Mucosa of descending colon (tissue), 3 donors: Measurements from ENCODE around the gene TEX28. TPM values are rescaled to one million over a fixed set of nuclear protein-coding genes. Genes with fewer than 3 reads are reported as not detected.
"Not testable (repeated sequence)": the region's sequence is repeated elsewhere in the genome, so short reads cannot be mapped to it uniquely, and the experiment has no call there.

Source experiments
- ATAC-seq: fragments of 200-7000 bp; cut with Tn5 transposase; one replicate; pipeline ENCODE4 v1.9.1; 2020; ENCODE audit warnings: mild to moderate bottlenecking, moderate library complexity
- DNase-seq, 3 donors: peaks; one replicate each; pipeline ENCODE4 v3.0.0-alpha.2; 2020
- H3K36me3 ChIP-seq: fragments of 200-600 bp; one replicate; pipeline ENCODE4 v1.8.0; 2021; ENCODE audit warnings: low read depth, mild to moderate bottlenecking
- H3K4me1 ChIP-seq: fragments of 200-600 bp; one replicate; pipeline ENCODE4 v1.8.0; 2021; ENCODE audit warnings: low read depth, mild to moderate bottlenecking
- H3K4me3 ChIP-seq: fragments of 200-600 bp; one replicate; pipeline ENCODE4 v1.8.0; 2021; ENCODE audit warnings: mild to moderate bottlenecking
- H3K9me3 ChIP-seq: fragments of 200-600 bp; one replicate; pipeline ENCODE4 v1.8.0; 2021; ENCODE audit warnings: mild to moderate bottlenecking
- intact Hi-C, 2 donors: fragments of 100-400 bp; cut with DNase I in 1 of 2; cut with micrococcal nuclease in 1 of 2; formaldehyde crosslinking; loops; one replicate each; pipeline versions ENCODE4 v1.11.0 to v1.11.1; 2022; cut with DNase I, micrococcal nuclease
- total RNA-seq, 3 donors: library from RNA; stranded (reverse); fragmentation: NEBNext Ultra II Directional in 2 of 3; extraction: Animal tissue kit (Norgen Biotek cat#: 25700) in 2 of 3; gene quantifications; one replicate each; pipeline versions ENCODE4 v1.2.1 to v1.2.4, GENCODE V29; 2021 to 2023
- donor health status: DM: no; HTN: no; CAD: no; lungs with moderate emphysema.
- donor health status: DM: no; HTN: no; CAD: no.
- donor health status: DM: no; HTN: yes; CAD: no.

The TEX28 gene
- total RNA-seq, 3 donors from 2014 or later = not detected

DNA sequence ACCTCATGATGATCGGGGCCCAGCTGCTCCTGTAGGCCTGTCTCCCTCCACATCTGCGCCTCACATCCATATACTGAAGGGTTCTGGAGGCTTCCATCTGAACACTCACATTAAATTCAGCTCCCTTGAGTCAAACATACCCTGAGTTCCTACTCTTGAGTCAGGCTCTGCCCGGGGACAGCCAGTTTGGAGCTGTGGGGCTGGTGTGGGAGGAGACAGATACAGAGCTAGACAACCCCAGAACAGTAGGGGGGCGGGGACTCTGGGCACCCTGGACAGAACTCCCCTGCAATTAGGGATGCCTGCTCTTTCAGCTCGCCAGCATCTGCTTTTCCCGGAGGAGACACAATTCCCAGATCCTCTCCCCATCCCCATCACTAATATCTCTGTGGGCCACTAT, 31.9 kb downstream of the TEX28 start:
- H3K4me1 ChIP-seq, H3K4me3 ChIP-seq, intact Hi-C loops: not testable (repeated sequence)

DNA sequence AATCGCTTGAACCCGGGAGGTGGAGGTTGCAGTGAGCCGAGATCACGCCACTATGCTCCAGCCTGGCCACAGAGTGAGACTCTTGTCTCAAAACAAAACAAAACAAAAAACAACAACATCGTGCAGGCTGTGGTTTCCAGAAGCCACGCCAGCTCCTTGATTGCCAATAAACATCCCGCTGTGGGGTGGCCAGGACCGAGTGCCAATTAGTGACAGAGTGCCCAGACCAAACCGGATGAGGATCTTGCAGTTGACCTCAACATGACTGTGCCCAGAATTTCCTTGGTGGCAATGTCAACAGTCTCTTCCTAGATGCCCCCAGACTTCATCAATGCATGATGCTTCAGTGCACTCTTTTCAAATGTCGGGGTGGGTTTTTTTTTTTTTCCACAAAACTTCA, 36.2 kb downstream of the TEX28 start:
- H3K9me3 ChIP-seq, H3K36me3 ChIP-seq, H3K4me1 ChIP-seq, H3K4me3 ChIP-seq, intact Hi-C loops, DNase-seq, ATAC-seq: not testable (repeated sequence)

More for the DNA sequence above, 31.9 kb downstream of the TEX28 start:
- not testable (repeated sequence) for DNase-seq, ATAC-seq, H3K9me3 ChIP-seq, H3K36me3 ChIP-seq

DNA sequence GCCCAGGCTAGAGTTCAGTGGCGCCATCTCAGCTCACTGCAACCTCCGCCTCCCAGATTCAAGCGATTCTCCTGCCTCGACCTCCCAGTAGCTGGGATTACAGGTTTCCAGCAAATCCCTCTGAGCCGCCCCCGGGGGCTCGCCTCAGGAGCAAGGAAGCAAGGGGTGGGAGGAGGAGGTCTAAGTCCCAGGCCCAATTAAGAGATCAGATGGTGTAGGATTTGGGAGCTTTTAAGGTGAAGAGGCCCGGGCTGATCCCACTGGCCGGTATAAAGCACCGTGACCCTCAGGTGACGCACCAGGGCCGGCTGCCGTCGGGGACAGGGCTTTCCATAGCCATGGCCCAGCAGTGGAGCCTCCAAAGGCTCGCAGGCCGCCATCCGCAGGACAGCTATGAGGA, 37.6 kb downstream of the TEX28 start, which contains the start of gene OPN1MW3:
Gene OPN1MW3 (plus strand): TSS at position 301 of the 400 bp plus-strand sequence. CDS start 38 bp downstream, at position 339.
- H3K4me3 ChIP-seq, ATAC-seq, H3K36me3 ChIP-seq, H3K4me1 ChIP-seq, H3K9me3 ChIP-seq, intact Hi-C loops, DNase-seq: not testable (repeated sequence)

DNA sequence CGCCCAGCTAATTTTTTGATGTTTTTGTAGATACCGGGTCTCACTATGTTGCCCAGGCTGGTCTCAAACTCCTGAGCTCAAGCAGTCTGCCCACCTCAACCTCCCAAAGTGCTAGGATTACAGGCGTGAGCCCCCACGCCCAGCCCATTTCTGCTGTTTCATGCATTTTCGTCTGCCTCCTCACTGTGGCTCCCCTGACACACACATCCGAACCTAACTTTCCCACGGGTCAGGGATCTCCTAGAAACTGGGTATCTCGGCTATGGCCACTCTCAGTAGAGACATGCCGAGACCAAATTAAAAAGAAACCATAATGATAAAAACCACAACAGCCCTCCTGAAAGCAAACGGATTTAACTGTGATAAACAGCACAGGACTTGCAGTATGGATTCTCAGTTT, 46.8 kb downstream of the TEX28 start:
- H3K4me1 ChIP-seq, intact Hi-C loops, ATAC-seq, DNase-seq, H3K36me3 ChIP-seq, H3K9me3 ChIP-seq, H3K4me3 ChIP-seq: not testable (repeated sequence)

DNA sequence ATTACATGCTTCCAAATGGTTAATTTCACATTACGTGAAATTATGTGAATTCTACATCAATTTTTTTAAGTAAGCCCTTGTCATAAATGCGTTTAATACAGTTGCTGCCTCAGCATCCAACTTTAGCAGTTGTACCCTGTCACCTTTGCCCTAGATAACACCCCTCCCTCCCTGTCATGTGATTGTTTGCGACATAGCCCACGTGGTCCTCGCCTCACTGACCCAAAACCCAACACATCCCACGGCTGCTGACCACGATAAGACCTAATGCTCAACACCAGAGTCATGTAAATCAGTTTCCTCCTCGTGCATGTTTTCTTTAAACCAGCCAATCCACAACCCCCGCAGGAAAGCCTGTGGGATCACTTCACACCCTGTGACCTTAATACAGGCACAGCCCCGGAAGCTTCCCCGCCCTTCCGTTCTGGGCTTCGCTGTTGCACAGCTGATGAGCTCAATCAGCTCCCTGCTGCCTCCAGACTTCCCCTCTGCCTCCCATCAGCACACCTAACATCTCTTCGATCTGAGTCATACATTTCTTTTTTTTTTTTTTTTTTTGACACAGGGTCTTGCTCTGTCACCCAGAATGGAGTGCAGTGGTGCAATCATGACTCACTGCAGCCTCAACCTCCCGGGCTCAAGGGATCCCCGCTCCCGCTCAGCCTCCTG, 47.4 kb downstream of the TEX28 start:
- H3K4me3 ChIP-seq, H3K9me3 ChIP-seq, H3K4me1 ChIP-seq, H3K36me3 ChIP-seq, intact Hi-C loops, DNase-seq: not testable (repeated sequence)
- peak; percentile 93 for ATAC-seq

DNA sequence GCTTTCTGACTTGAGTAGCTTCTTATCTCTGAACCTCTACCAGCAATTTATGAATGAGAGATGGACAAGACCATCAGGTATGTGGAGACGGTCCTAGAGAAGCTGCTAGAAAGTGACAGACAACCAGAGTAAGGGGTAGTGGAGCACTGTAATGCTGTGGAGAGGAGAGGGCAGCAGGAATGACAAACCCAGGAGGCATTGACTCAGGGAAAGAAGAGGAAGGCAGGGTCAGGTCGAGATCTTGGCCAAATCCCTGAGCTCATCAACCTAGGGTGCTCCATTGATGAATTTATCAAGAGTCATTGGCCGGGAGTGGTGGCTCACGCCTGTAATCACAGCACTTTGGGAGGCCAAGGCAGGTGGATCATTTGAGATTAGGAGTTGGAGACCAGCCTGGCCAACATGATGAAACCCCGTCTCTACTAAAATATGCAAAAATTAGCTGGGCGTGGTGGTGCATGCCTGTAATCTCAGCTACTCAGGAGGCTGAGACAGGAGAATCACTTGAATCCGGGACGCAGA, 54.9 kb downstream of the TEX28 start:
- H3K4me1 ChIP-seq, ATAC-seq, H3K9me3 ChIP-seq, H3K36me3 ChIP-seq, H3K4me3 ChIP-seq, intact Hi-C loops: not testable (repeated sequence)
- peak in 1 of 3 donors; percentile 10 for DNase-seq

DNA sequence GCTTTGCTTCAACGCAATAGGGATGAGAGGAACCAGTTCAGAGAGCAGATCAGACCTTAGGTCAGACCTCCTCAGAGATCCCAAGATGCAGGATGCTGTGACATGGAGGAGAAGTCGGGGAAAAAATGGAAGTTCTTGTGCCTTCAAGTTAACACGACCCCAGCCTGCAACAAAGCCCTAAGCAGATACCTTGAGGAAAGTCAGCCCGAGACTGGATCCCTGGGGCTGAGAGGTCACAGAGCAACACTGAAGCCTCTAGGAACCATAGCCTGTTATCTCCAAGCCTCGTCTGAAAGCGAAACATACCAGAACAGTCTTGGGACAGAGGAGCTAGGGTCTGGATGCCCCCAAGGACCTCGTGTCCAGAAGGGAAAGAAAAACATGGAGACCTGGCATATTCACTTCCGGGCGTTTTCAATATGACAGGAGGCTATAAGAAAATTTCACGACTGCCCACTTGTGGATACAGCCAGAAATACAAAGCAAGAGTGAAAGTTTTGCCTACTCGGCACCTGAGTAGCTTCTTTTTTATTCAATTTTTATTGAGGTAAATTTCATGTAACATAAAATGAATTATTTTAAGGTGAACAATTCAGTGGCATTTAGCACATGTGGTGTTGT, 55.9 kb downstream of the TEX28 start:
- H3K36me3 ChIP-seq, ATAC-seq, H3K9me3 ChIP-seq, H3K4me3 ChIP-seq, intact Hi-C loops, H3K4me1 ChIP-seq: not testable (repeated sequence)
- DNase-seq = peak in 1 of 3 donors; percentile 0

DNA sequence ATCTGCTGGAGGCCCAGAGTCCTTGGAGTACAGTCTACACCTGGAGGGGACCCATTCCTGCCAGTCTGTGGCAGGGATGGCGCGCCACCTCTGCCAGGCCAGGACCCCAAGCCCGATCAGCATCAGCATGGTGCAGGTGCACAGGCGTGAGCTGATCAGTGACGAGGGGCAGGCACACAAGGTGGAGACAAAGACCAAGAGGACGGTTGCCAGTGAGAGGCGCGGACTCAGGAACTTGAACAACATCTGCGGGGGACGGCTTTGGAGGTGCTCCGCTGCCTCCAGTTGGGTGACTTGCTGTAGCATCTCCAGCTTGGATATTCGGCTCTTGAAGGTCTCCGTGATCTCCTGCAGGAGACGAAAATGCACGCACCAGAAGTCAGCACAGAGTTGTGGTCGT, 61.3 kb downstream of the TEX28 start:
- H3K4me3 ChIP-seq, DNase-seq, H3K36me3 ChIP-seq, ATAC-seq, H3K4me1 ChIP-seq, H3K9me3 ChIP-seq, intact Hi-C loops: not testable (repeated sequence)

DNA sequence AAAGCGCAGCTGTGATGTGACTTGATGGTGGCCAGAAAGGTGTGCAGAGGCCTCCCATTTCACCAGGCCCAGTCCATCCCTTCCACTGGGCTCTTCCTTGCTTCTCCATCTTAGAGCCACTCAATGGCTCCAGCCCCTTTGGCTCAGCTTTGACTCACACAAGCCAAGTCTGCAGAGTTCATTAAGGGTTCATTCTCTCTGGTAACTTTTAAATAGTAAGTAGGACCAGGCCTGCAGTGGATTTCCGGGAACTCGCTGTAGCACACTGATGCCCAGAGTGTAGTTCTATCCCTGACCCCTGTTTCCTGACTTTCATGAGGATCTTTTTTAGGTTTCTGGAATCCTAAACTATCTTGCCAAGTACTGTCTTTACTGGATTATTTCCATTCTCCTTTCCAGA, 63.5 kb downstream of the TEX28 start:
- H3K9me3 ChIP-seq, intact Hi-C loops, H3K4me3 ChIP-seq, DNase-seq, H3K36me3 ChIP-seq, H3K4me1 ChIP-seq, ATAC-seq: not testable (repeated sequence)

DNA sequence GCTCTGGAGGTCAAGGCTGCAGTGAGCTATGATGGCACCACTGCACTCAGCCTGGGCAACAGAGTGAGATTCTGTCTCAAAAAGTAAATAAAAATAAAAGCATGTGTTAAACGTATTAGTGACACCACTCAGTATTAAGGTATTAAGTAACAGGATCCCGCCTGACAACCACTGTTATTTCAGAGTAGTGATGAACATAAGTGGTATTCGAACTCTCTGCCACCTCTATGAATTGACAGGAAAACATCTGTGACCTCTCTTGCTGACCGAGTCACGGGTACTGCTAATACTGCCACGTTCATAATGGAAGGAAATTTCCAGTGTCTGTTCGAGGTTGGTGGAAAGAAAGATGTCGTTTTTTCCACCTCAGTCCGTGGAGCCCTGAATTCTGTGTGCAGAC, 68.2 kb downstream of the TEX28 start:
- ATAC-seq, H3K4me3 ChIP-seq, DNase-seq: not testable (repeated sequence)

DNA sequence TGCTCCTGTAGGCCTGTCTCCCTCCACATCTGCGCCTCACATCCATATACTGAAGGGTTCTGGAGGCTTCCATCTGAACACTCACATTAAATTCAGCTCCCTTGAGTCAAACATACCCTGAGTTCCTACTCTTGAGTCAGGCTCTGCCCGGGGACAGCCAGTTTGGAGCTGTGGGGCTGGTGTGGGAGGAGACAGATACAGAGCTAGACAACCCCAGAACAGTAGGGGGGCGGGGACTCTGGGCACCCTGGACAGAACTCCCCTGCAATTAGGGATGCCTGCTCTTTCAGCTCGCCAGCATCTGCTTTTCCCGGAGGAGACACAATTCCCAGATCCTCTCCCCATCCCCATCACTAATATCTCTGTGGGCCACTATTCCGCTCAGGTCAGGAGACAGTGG, 69.6 kb downstream of the TEX28 start:
- not testable (repeated sequence) for H3K4me1 ChIP-seq, H3K36me3 ChIP-seq

More for the DNA sequence above, 68.2 kb downstream of the TEX28 start:
- intact Hi-C loops, H3K36me3 ChIP-seq, H3K4me1 ChIP-seq, H3K9me3 ChIP-seq: not testable (repeated sequence)

More for the DNA sequence above, 69.6 kb downstream of the TEX28 start:
- intact Hi-C loops, H3K9me3 ChIP-seq, DNase-seq, H3K4me3 ChIP-seq, ATAC-seq: not testable (repeated sequence)

Other genes starting within 250 kb of the TEX28 start
- 10 to 100 TPM; 33.5 to 55.6 (median 35.6) TPM for gene MECP2, start 197.4 kb downstream of the TEX28 start, total RNA-seq
- gene OPN1LW, start 150.9 kb downstream of the TEX28 start, total RNA-seq = not detected
- gene OPN1MW, start 112.5 kb downstream of the TEX28 start, total RNA-seq = not detected
- gene OPN1MW2, start 75.4 kb downstream of the TEX28 start, total RNA-seq = not detected
- gene OPN1MW3, start 37.5 kb downstream of the TEX28 start, total RNA-seq = not detected
- not detected for gene TKTL1, start 671 bp upstream of the TEX28 start, total RNA-seq
- 1,000 to 10,000 TPM in 1 of 3 donors, 100 to 1,000 TPM in 2; 164 to 4,590 (median 513) TPM for gene FLNA, start 79.5 kb upstream of the TEX28 start, total RNA-seq
- gene EMD, start 84.2 kb upstream of the TEX28 start, total RNA-seq = 10 to 100 TPM; 32.3 to 73.0 (median 41.0) TPM
- gene RPL10, start 103.3 kb upstream of the TEX28 start, total RNA-seq = 1,000 to 10,000 TPM; 2,179 to 2,606 (median 2,424) TPM
- gene DNASE1L1, start 114.1 kb upstream of the TEX28 start, total RNA-seq = 10 to 100 TPM; 18.1 to 30.8 (median 25.6) TPM
- 10 to 100 TPM; 38.2 to 44.7 (median 43.2) TPM for gene TAFAZZIN, start 116.4 kb upstream of the TEX28 start, total RNA-seq
- 10 to 100 TPM; 78.1 to 95.8 (median 95.2) TPM for gene ATP6AP1, start 133.6 kb upstream of the TEX28 start, total RNA-seq
- 100 to 1,000 TPM in 1 of 3 donors, 10 to 100 TPM in 2; 67.1 to 117 (median 68.1) TPM for gene GDI1, start 142.0 kb upstream of the TEX28 start, total RNA-seq
- 10 to 100 TPM; 46.2 to 65.1 (median 50.5) TPM for gene FAM50A, start 149.0 kb upstream of the TEX28 start, total RNA-seq
- gene PLXNA3, start 163.2 kb upstream of the TEX28 start, total RNA-seq = 10 to 100 TPM; 24.8 to 66.1 (median 51.7) TPM
- 10 to 100 TPM; 10.7 to 18.5 (median 13.9) TPM for gene LAGE3, start 184.2 kb upstream of the TEX28 start, total RNA-seq
- 10 to 100 TPM; 29.2 to 41.6 (median 32.3) TPM for gene UBL4A, start 191.5 kb upstream of the TEX28 start, total RNA-seq
- gene SLC10A3, start 195.5 kb upstream of the TEX28 start, total RNA-seq = 10 to 100 TPM; 26.2 to 30.6 (median 28.0) TPM
- gene FAM3A, start 221.1 kb upstream of the TEX28 start, total RNA-seq = 10 to 100 TPM; 52.5 to 75.6 (median 64.8) TPM